A673 (cell line): Measurements from ENCODE around the gene OPRM1. TPM values are rescaled to one million over a fixed set of nuclear protein-coding genes. Genes with fewer than 3 reads are reported as not detected.

Experiments used
- BruUV-seq: library from RNA; stranded (reverse); fragments of 400-500 nt; replicated peaks from 2 replicates; lab custom pipeline; 2021; lab: Mats Ljungman, UMichigan
- CTCF ChIA-PET: fragments of 300-600 bp; sonication (Branson Sonifier 250); formaldehyde crosslinking; loops from one replicate; lab custom pipeline; 2022; ENCODE audit warnings: antibody characterized with exemption; lab: Charles Lee
- POLR2A ChIA-PET: fragments of 300-600 bp; sonication (Branson Sonifier 250); formaldehyde crosslinking; loops from one replicate; lab custom pipeline; 2022; ENCODE audit warnings: antibody characterized with exemption; ENCODE audit not compliant: low non-redundant PET; lab: Charles Lee
- DNase-seq: peaks from one replicate; pipeline ENCODE4 v3.0.0-alpha.2; 2015; ENCODE audit warnings: low spot score
- H3K27ac ChIP-seq: fragments of 200-600 bp; sonication (generic); 2 replicates; pipeline ENCODE4 v1.5.1; 2016; ENCODE audit warnings: mixed run types, low read depth, mild to moderate bottlenecking, mixed read lengths, antibody characterized with exemption, low read length; ENCODE audit not compliant: poor library complexity, severe bottlenecking
- H3K27me3 ChIP-seq: fragments of 200-600 bp; sonication (generic); replicated peaks from 2 replicates; pipeline ENCODE4 v1.6.1; 2017; ENCODE audit warnings: mixed run types, low read depth, mild to moderate bottlenecking, mixed read lengths, antibody characterized with exemption, low read length; ENCODE audit not compliant: insufficient read depth, poor library complexity
- H3K36me3 ChIP-seq: fragments of 200-600 bp; sonication (generic); 2 replicates; pipeline ENCODE4 v1.6.1; 2016; ENCODE audit warnings: mixed run types, mild to moderate bottlenecking, mixed read lengths, antibody characterized with exemption, low read length; ENCODE audit not compliant: insufficient read depth, poor library complexity, severe bottlenecking
- H3K4me1 ChIP-seq: fragments of 200-600 bp; sonication (generic); 2 replicates; pipeline ENCODE4 v1.6.1; 2017; ENCODE audit warnings: mixed run types, mild to moderate bottlenecking, mixed read lengths, antibody characterized with exemption, low read length; ENCODE audit not compliant: insufficient read depth, poor library complexity, severe bottlenecking
- H3K4me3 ChIP-seq: fragments of 200-600 bp; sonication (generic); 2 replicates; pipeline ENCODE4 v1.5.1; 2016; ENCODE audit warnings: low read depth, mixed run types, mild to moderate bottlenecking, mixed read lengths, low read length; ENCODE audit not compliant: poor library complexity, severe bottlenecking
- H3K9me3 ChIP-seq: fragments of 200-600 bp; sonication (generic); 2 replicates; pipeline ENCODE4 v1.6.1; 2016; ENCODE audit warnings: mixed run types, low read depth, mild to moderate bottlenecking, mixed read lengths, antibody characterized with exemption, low read length; ENCODE audit not compliant: poor library complexity, severe bottlenecking
- EZH2 ChIP-seq: fragments of 200-600 bp; sonication (generic); IDR thresholded peaks from 2 replicates; pipeline ENCODE4 v1.6.1; 2017; ENCODE audit warnings: borderline replicate concordance, low read depth, mild to moderate bottlenecking, mixed read lengths, antibody characterized with exemption, low read length; ENCODE audit not compliant: poor library complexity, severe bottlenecking
- intact Hi-C: fragments of 100-400 bp; cut with micrococcal nuclease; formaldehyde crosslinking; loops from one replicate; pipeline ENCODE4 v1.10.0; 2022; ENCODE audit not compliant: unreplicated experiment
- total RNA-seq: library from RNA; stranded (reverse); gene quantifications from 2 replicates; pipeline ENCODE4 v1.2.3, GENCODE V29; 2021
- TF ChIP-seq, protein P1 (sequence below): fragments of 300-800, 200-600 bp; sonication (generic); conservative IDR thresholded peaks from 2 replicates; pipeline ENCODE4 v1.5.1; 2017; ENCODE audit warnings: low read depth, mild to moderate bottlenecking, antibody characterized with exemption, low read length, moderate library complexity, mixed read lengths

The OPRM1 gene
- total RNA-seq, 1 experiment from 2014 or later: not detected

DNA sequence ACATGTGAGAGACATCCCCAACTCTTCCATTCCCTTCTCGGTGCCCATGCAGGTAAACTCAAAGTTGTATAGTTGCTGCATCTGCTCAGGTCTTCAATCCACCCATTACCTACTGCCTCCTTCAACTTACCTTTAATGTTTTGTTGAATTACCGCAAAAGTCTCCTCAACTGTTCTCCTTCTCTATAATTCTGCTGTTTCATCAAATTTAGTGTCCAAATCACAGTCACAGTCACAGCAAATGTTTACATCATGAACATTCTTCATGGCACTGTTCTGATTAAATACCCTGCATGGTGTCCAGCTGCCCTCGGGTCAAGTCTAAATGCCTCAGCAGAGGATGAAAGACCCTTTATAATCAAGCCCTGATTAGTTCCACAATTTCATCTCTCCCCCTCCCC is 187.4 kb downstream of the OPRM1 start:
- Histone ChIP-seq H3K9me3 (no peaks in the 10 kb centered on the region), H3K4me3 (no peak overlapping the region), H3K36me3 (no peaks in the 10 kb centered on the region), H3K27ac (no peak overlapping the region), H3K27me3 (no peaks in the 10 kb centered on the region), H3K4me1 (no peaks in the 10 kb centered on the region)
- TF ChIP-seq EZH2: no peak
- TF ChIP-seq, protein P1, sequence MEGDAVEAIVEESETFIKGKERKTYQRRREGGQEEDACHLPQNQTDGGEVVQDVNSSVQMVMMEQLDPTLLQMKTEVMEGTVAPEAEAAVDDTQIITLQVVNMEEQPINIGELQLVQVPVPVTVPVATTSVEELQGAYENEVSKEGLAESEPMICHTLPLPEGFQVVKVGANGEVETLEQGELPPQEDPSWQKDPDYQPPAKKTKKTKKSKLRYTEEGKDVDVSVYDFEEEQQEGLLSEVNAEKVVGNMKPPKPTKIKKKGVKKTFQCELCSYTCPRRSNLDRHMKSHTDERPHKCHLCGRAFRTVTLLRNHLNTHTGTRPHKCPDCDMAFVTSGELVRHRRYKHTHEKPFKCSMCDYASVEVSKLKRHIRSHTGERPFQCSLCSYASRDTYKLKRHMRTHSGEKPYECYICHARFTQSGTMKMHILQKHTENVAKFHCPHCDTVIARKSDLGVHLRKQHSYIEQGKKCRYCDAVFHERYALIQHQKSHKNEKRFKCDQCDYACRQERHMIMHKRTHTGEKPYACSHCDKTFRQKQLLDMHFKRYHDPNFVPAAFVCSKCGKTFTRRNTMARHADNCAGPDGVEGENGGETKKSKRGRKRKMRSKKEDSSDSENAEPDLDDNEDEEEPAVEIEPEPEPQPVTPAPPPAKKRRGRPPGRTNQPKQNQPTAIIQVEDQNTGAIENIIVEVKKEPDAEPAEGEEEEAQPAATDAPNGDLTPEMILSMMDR: no peak
- ChIA-PET CTCF (no interaction called here), POLR2A (no interaction called here)
- no TSS peak for BruUV-seq
- DNase-seq: no peak
- intact Hi-C loops: no loop called here

DNA sequence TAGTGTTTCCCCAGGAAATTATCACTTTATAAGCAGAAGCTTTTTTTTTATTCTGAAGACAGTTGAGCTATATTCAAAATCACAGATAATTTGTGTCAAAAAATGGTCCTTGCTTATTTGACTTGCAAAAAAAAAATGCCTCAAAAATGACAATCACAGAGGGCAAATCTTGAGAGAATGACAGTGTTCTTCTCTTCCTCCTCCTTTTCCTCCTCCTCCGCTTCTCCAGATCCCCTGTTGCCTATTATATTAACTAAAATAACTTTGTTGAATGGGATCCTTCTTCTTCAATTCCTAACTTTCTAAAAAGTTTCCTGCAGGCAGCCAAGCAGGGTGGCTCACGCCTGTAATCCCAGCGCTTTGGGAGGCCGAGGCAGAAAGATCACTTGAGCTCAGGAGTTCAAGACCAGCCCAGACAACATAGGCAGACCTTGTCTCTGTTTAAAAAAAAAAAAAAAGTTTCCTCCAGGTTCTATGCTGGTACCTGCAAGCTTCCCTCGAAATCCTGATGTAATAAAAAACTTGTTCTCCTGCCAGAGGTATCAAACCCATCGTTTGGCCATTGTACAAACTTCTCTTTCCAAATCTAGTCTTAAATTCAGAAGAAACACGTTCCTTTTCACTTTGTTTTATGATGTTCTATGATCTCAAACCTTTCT is 189.0 kb downstream of the OPRM1 start:
- CTCF ChIA-PET: no interaction called here
- H3K27me3 ChIP-seq: no peaks in the 10 kb centered on the region
- intact Hi-C loops: no loop called here
- no peak overlapping the region for H3K27ac ChIP-seq
- no TSS peak for BruUV-seq
- POLR2A ChIA-PET: no interaction called here
- H3K4me3 ChIP-seq: no peak overlapping the region
- TF ChIP-seq, protein P1: no peak
- TF ChIP-seq EZH2: no peak
- H3K9me3 ChIP-seq: no peaks in the 10 kb centered on the region
- no peaks in the 10 kb centered on the region for H3K4me1 ChIP-seq
- DNase-seq: no peak
- H3K36me3 ChIP-seq: no peaks in the 10 kb centered on the region

DNA sequence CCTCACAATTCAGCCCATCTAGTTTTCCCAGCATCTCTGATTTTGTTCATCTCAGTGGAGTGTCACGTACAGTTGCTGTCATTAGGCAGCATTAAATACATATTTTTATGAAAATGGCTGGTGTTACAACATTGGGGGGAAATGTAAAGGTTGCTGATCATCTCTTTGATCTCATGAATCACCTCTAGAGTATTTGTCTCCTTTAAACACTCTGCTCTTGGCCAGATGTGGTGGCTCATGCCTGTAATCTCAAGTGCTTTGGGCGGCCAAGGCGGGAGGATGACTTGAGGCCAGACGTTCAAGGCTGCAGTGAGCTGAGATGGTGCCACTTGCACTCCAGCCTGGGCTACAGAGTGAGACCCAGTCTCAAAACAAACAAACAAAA is 189.5 kb downstream of the OPRM1 start:
- POLR2A ChIA-PET: no interaction called here
- Histone ChIP-seq H3K36me3 (no peaks in the 10 kb centered on the region), H3K27me3 (no peaks in the 10 kb centered on the region), H3K27ac (no peak overlapping the region), H3K9me3 (no peaks in the 10 kb centered on the region), H3K4me3 (no peak overlapping the region), H3K4me1 (no peaks in the 10 kb centered on the region)
- TF ChIP-seq, protein P1: no peak
- no peak for TF ChIP-seq EZH2
- no peak for DNase-seq
- no TSS peak for BruUV-seq
- CTCF ChIA-PET: no interaction called here
- intact Hi-C loops: no loop called here
